NCI-H2107 treated with DMSO at 0.1 percent for 48 hours (cell line): ENCODE measurements around the gene MB21D2.
A peak's percentile ranks its signal among the peaks of the same experiment; 100 is the strongest.

Experiments
- DNase-seq: peaks from one replicate; lab custom pipeline; 2025; ENCODE audit not compliant: unreplicated experiment; lab: John Stamatoyannopoulos, UW

MB21D2 gene

GRCh38 chr3:192894676-192895075 is 23.0 kb downstream of the MB21D2 start:
- no peak for DNase-seq

DNA sequence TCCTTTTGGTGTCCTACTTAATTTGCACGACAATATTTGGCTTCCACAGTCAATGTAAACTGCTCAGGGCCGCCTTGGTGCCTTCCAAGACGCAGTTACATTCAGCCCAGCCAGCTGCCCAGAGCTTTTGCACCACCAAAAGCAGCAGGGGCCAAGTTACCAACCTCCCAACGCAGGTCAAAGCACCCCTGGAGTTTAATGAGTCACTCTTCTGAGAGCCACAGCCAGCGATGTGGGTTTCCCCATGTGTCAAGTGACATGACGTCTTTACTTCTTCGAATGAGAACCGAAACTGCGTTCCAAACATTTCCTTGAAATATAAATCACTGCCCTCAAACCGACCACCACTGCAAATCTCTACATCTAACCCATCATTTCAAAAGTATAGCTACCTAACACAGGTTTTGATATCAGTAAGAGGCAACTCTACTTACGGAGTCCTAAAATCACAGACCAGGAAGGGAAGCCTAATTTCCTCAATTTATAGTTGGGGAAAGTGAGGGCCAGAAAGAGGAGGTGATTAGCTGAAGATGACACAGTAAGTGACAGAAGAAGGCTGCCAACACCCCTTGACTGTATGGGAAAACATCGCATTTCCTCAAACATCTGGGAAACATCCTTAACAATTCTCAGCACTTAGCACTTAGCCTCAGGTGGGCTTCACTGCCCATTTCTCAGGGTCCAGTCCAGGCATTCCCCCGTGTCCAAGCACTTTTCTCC is 24.5 kb downstream of the MB21D2 start:
- DNase-seq = peak; percentile 89

GRCh38 chr3:192890347-192891335 is 27.0 kb downstream of the MB21D2 start:
- peak; percentile 27 for DNase-seq

- DNase-seq = no peak
Measured at GRCh38 chr3:192889679-192890078, 28.0 kb downstream of the MB21D2 start.

- no peak for DNase-seq
Measured at GRCh38 chr3:192888190-192888589, 29.5 kb downstream of the MB21D2 start.

- no peak for DNase-seq
Measured at GRCh38 chr3:192887701-192888100, 30.0 kb downstream of the MB21D2 start.

DNA sequence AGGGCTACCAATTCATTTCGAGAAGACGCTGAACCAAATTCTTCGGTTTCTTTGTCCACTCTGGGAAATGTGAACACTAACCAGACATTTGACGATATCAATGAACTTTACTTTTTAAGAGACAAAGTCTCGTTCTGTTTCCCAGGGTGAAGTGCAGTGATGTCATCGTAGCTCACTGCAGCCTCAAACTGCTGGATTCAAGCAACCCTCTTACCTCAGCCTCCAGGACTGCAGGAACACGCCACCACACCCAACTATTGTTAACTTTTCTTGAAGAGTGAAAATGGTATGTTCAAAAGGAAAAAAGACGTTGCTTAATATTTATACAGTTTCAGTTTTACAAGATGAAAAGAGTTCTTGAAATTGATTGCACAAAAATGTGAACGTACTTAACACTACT is 30.6 kb downstream of the MB21D2 start:
- DNase-seq = no peak

- no peak for DNase-seq
Measured at GRCh38 chr3:192884777-192885773, 32.6 kb downstream of the MB21D2 start.

DNA sequence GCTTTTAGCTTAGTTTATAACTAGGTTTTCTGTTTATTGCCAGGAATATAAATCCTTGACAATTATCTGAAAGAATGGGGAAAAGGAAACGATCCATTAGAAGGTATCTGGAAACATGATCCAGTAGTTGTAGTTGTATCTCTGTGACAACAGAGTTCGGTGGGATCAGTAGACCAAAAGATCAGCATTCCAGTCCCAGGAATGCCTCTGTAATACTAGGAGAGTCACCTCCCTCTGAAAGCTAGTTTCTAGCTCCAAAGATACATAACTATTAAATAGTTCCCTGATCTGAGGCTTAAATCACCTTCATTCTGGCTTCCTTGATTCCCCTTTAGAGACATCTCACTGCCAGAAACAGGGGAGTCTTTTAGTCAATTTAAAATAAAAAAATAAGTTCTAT is 34.1 kb downstream of the MB21D2 start:
- no peak for DNase-seq

DNA sequence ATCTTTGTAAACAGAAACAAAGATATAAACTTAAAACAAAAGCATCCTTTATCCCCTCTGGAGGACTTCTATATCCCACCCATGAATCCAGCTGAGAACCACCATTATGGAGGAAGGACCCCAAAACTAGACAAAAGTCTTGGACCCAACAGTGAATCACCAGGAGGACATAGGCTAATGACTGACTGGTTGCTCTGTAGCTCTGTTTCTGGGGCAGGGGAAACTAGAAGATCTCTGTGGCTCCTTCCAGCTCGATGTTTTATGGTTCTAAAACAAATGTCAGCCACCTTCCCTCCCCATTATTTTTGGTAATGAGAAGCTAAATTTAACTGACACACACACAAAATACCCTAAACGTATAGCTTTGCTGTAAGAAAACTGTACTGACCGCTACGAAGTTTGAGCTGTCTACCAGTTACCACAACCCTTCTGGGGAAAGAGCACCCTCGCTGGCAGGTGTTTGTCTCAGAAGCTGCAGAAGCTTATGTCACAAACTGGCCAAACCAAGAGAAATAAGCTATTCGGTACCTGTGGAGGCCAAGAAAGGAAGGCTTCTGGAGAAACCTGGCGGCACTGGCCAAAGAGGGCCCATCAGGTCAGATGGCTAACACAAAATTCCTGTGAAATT is 36.4 kb downstream of the MB21D2 start:
- DNase-seq = no peak

DNA sequence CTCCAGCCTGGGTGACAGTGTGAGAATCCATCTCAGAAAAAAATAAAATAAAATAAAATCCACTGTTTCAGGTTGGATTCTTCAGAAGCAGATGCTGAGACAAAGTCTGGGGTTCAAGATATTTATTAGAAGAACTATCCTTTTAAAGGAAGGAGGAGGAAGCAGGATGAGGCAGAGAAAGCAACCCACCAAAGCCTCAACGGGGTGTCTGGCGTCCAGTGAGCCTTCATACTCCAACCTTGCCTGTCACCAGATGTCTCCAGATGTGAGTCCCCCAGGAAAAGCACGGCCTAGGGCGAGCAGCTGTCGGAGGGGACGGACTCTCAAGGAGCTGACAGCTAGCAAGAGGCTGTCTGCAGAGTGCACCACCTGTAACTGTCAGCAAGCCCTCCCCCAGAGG is 37.3 kb downstream of the MB21D2 start:
- DNase-seq = no peak

DNA sequence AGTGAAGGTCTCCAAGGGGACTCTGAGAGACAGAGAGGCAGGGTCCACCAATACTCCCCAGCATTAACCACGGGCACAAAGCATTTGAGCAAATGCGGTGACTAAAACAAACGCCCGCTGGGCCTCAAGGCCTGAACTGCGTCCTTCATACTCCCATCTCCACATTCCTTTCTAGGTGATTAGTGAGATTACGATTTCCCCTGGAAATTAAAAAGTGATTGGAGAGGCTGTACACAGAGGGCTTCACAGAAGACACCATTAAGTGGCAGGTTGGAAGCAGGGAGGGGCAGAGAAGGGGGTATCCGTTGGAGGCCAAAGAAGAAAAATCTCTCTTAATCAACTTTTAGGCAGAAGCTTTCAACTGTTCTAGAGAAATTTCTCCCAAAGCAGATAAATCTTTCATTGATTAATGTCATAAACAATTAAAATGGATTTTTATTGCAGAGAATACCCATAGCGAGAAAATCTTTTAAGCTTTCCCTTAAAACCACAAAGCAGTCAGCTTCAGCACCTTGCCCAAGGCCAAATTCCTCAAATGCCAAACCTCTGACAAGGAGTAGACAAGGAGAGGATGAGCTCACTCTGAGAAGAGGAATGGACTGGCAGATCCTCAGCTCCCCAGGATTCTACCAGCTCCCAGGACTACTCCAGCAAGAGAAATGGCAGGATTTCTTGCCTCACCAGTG is 38.2 kb downstream of the MB21D2 start:
- DNase-seq = no peak

GRCh38 chr3:192875971-192876565 is 41.6 kb downstream of the MB21D2 start:
- no peak for DNase-seq

- DNase-seq = no peak
Measured at GRCh38 chr3:192870822-192871221, 46.8 kb downstream of the MB21D2 start.

DNA sequence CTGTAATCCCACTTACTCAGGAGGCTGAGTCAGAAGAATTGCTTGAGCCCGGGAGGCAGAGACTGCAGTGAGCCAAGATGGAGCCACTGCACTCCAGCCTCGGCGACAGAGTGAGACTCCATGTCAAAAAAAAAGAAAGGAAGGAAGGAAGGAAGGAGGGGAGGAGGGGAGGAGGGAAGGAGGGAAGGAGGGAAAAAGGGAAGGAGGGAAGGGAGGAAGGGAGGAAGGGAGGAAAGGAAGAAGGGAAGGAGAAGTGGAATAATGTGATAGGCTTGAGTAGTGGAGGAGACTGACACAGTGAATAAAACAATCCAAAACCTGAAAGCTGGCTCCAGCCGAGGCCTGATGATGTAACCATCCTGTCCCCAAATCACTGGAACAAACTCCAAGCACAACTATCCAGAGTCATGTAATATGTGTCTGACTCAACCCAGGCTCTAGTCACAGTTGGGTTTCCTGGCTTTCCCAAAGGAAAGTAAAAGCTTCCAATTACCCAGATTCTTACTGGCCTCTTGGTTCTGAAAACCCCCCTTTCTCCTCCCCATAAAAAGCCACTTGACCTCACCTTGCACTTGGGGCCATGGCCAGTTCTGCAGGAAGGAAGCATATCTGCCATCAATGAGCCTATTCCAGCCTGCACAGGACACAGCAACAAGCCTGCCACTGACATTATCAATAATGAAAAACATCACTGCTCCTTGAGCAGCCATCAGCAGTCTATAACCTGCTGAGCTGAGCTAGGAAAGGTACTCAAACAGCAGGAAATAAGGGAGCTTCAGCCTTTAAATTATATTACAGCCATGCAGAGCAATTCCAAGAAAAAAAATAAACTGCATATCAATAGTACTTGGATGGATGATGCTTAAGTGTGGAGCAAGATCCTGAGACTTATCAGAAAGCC is 48.3 kb downstream of the MB21D2 start:
- no peak for DNase-seq

GRCh38 chr3:192867645-192868044 is 50.0 kb downstream of the MB21D2 start:
- DNase-seq = no peak

GRCh38 chr3:192866804-192867203 is 50.9 kb downstream of the MB21D2 start:
- DNase-seq = no peak

DNA sequence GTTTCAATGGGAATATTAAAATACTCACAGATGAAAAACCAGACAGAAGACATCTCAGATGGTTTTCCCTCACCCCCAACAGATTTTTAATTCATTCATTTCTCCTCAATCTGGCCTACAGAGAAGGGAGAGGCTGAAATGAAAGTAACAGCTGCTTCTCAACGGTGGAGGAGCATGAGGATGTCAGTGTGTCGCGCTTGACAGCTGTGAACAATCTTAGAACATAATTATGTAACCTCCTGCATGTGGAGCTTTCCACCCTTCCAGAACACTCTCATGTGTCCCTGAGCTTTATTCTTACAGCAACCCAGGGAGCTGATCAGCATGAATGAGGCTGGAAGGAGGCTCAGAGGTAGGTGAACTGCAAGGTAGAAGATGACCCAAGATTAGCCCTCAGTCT is 52.7 kb downstream of the MB21D2 start:
- no peak for DNase-seq

- DNase-seq = no peak
Measured at GRCh38 chr3:192863091-192863420, 54.6 kb downstream of the MB21D2 start.
